Endothelial cell of umbilical vein (primary cell): Measurements from ENCODE around the gene CD163L1. TPM values are rescaled to one million over a fixed set of nuclear protein-coding genes. Genes with fewer than 3 reads are reported as not detected.

Source experiments
- BruUV-seq: library from RNA; stranded (reverse); fragments of 400-500 nt; replicated peaks from 2 replicates; lab custom pipeline; 2021; lab: Mats Ljungman, UMichigan
- CTCF ChIA-PET: fragments of 300-600, 350-600 bp; sonication (Branson Sonifier 250); formaldehyde crosslinking; loops from one replicate; lab custom pipeline; 2021; ENCODE audit warnings: antibody characterized with exemption, inconsistent platforms; lab: Charles Lee
- POLR2A ChIA-PET: fragments of 300-600, 350-600 bp; sonication (Branson Sonifier 250); formaldehyde crosslinking; loops from one replicate; lab custom pipeline; 2021; ENCODE audit warnings: antibody characterized with exemption, inconsistent platforms; lab: Charles Lee
- DNase-seq: peaks from one replicate; pipeline ENCODE4 v3.0.0-alpha.2; 2011; ENCODE audit warnings: low read depth, low spot score
- FAIRE-seq: peaks from 2 replicates; lab custom pipeline; 2011; peaks lifted over from hg19 to GRCh38; lab: Jason Lieb, UNC
- H2AFZ ChIP-seq: 2 replicates; pipeline ENCODE4 v1.6.0; 2012; ENCODE audit warnings: low read depth, low read length, control low read depth, inconsistent platforms
- H3K27ac ChIP-seq: 2 replicates; pipeline ENCODE4 v1.5.1; 2011; ENCODE audit warnings: low read depth, mild to moderate bottlenecking, control low read depth, low read length, moderate library complexity; ENCODE audit not compliant: insufficient read depth
- H3K27me3 ChIP-seq, 2 experiments: 2 replicates each; pipeline versions ENCODE4 v1.6.0 to v1.6.1; 2011; ENCODE audit warnings: low read length in 2 of 2, mixed read lengths in 1 of 2; ENCODE audit not compliant: control insufficient read depth in 2 of 2, insufficient read depth in 2 of 2
- H3K36me3 ChIP-seq, 2 experiments: 2 replicates in 1 of 2; 3 replicates in 1 of 2; pipeline ENCODE4 v1.5.1; 2011; ENCODE audit warnings: low read length in 2 of 2, mild to moderate bottlenecking in 1 of 2, moderate library complexity in 1 of 2; ENCODE audit not compliant: control insufficient read depth in 2 of 2, insufficient read depth in 2 of 2; ENCODE audit errors: extremely low read depth in 1 of 2
- H3K4me1 ChIP-seq: 3 replicates; pipeline ENCODE4 v1.5.1; 2011; ENCODE audit warnings: mild to moderate bottlenecking, low read length; ENCODE audit not compliant: control insufficient read depth, insufficient read depth; ENCODE audit errors: extremely low read depth
- H3K4me2 ChIP-seq: 2 replicates; pipeline ENCODE4 v1.6.1; 2011; ENCODE audit warnings: low read length, control low read depth, mixed read lengths; ENCODE audit not compliant: insufficient read depth
- H3K4me3 ChIP-seq, 3 experiments: fragments of 200-600 bp in 1 of 3; sonication (generic), shearing (Covaris generic) in 1 of 3; replicated peaks in 1 of 3; 2 replicates each; pipeline ENCODE4 v1.5.1; 2011 to 2016; ENCODE audit warnings: control low read depth in 3 of 3, low read length in 3 of 3, mild to moderate bottlenecking in 2 of 3, inconsistent platforms in 1 of 3, low read depth in 1 of 3, moderate library complexity in 1 of 3; ENCODE audit not compliant: insufficient read depth in 1 of 3
- H3K79me2 ChIP-seq: 2 replicates; pipeline ENCODE4 v1.6.0; 2012; ENCODE audit warnings: low read length, inconsistent platforms; ENCODE audit not compliant: control insufficient read depth, insufficient read depth
- H3K9ac ChIP-seq: replicated peaks from 2 replicates; pipeline ENCODE3; 2011; ENCODE audit warnings: low read length, control low read depth; ENCODE audit not compliant: insufficient read depth; ENCODE audit errors: extremely low read depth
- H3K9me1 ChIP-seq: replicated peaks from 3 replicates; pipeline ENCODE4 v1.6.0; 2011; ENCODE audit warnings: mild to moderate bottlenecking, low read length; ENCODE audit not compliant: control insufficient read depth, insufficient read depth; ENCODE audit errors: extremely low read depth
- H3K9me3 ChIP-seq: replicated peaks from 2 replicates; pipeline ENCODE4 v1.5.1; 2012; ENCODE audit warnings: low read length, inconsistent platforms; ENCODE audit not compliant: control insufficient read depth, insufficient read depth
- H4K20me1 ChIP-seq: replicated peaks from 2 replicates; pipeline ENCODE3; 2011; ENCODE audit warnings: mild to moderate bottlenecking, low read length; ENCODE audit not compliant: control insufficient read depth, insufficient read depth; ENCODE audit errors: extremely low read depth
- CTCF ChIP-seq, 2 donors: IDR thresholded peaks; 1 replicate in 1 of 2; 2 replicates in 1 of 2; pipeline ENCODE4 v1.5.1; 2011; ENCODE audit warnings: low read length in 2 of 2, mild to moderate bottlenecking in 2 of 2, moderate library complexity in 2 of 2, control low read depth in 1 of 2, inconsistent platforms in 1 of 2, low read depth in 1 of 2; ENCODE audit not compliant: insufficient read depth in 1 of 2; ENCODE audit errors: extremely low read depth in 1 of 2
- EZH2 ChIP-seq: IDR thresholded peaks from 2 replicates; pipeline ENCODE4 v1.6.1; 2012; ENCODE audit warnings: borderline replicate concordance, low read depth, mild to moderate bottlenecking, moderate library complexity, low read length, inconsistent platforms; ENCODE audit not compliant: severe bottlenecking
- FOS ChIP-seq: IDR thresholded peaks from 2 replicates; pipeline ENCODE4 v1.6.1; 2011; ENCODE audit warnings: mild to moderate bottlenecking, low read length, moderate library complexity, borderline replicate concordance; ENCODE audit not compliant: insufficient read depth
- GATA2 ChIP-seq: IDR thresholded peaks from 2 replicates; pipeline ENCODE4 v1.7.0; 2011; ENCODE audit warnings: low read depth, mild to moderate bottlenecking, moderate library complexity, mixed read lengths, low read length; ENCODE audit not compliant: insufficient read length, insufficient read depth
- JUN ChIP-seq: IDR thresholded peaks from 2 replicates; pipeline ENCODE4 v1.6.1; 2011; ENCODE audit warnings: borderline replicate concordance, low read depth; ENCODE audit not compliant: insufficient read length, insufficient read depth
- MYC ChIP-seq: IDR thresholded peaks from one replicate; pipeline ENCODE4 v1.6.1; 2011; ENCODE audit warnings: mild to moderate bottlenecking, low read depth, low read length
- POLR2A ChIP-seq: IDR thresholded peaks from 2 replicates; pipeline ENCODE4 v1.6.1; 2012; ENCODE audit warnings: low read depth, mild to moderate bottlenecking, control low read depth, low read length
- POLR2AphosphoS5 ChIP-seq: IDR thresholded peaks from 2 replicates; pipeline ENCODE4 v1.6.1; 2012; ENCODE audit warnings: low read depth, mild to moderate bottlenecking, control low read depth, low read length, moderate library complexity; ENCODE audit not compliant: insufficient read depth
- dilution Hi-C: fragments of 300-500 bp; cut with MboI; formaldehyde crosslinking; loops from one replicate; pipeline ENCODE4 v1.15.0; 2019; ENCODE audit warnings: low sequenced_read_pairs; ENCODE audit not compliant: extremely low pct_ligation_motif_present
- intact Hi-C: fragments of 100-400 bp; cut with micrococcal nuclease; formaldehyde crosslinking; loops from one replicate; pipeline ENCODE4 v1.10.0; 2022
- polyA plus RNA-seq, 4 experiments: library from polyadenylated mRNA; depleted of rRNA in 3 of 4; stranded (reverse) in 3 of 4; unstranded in 1 of 4; fragments of >200 nt; gene quantifications; 2 replicates each; pipeline versions ENCODE4 v1.2.1 to v1.2.3, GENCODE V29; 2011 to 2012; ENCODE audit warnings: missing spikeins in 1 of 4
- total RNA-seq: library from RNA; stranded (reverse); gene quantifications from 2 replicates; pipeline ENCODE4 v1.2.3, GENCODE V29; 2021

The CD163L1 gene
- total and polyA plus RNA-seq, 2 donors (not counting 3 experiments of a cell fraction or from before 2014, with no cell fraction given), result 2.8 to 7.5 TPM

- intact Hi-C loops (loop anchor here (2.0 to 10.0 kb wide), 2 partner anchors 85 to 1429 kb away; no protein-coding TSS in a partner anchor), dilution Hi-C loops (no loop called here)
- H3K9me1 ChIP-seq, result no peaks in the 10 kb centered on the region
- H3K4me3 ChIP-seq, result peak overlapping the region in 1 of 3 experiments; percentile 12
- H3K9me3 ChIP-seq, result no peaks in the 10 kb centered on the region
- H3K9ac ChIP-seq, result peak overlapping the region; percentile 56
- FAIRE-seq (peak; percentile 78), DNase-seq (peak; percentile 91)
- H4K20me1 ChIP-seq, result no peaks in the 10 kb centered on the region
- H3K27me3 ChIP-seq, result no peaks in the 10 kb centered on the region
- peak overlapping the region; percentile 63 for H2AFZ ChIP-seq
- BruUV-seq, result no TSS peak
- peaks cover 41% of the 10 kb centered on the region for H3K4me1 ChIP-seq
- peak overlapping the region; percentile 93 for H3K27ac ChIP-seq
- POLR2A ChIA-PET, result no interaction called here
- no peaks in the 10 kb centered on the region for H3K36me3 ChIP-seq
- TF ChIP-seq EZH2, result no peak
- peak; percentile 87 for TF ChIP-seq GATA2
- peak; percentile 94 for TF ChIP-seq POLR2AphosphoS5
- peak; percentile 98 for TF ChIP-seq JUN
- TF ChIP-seq CTCF (IDR thresholded peaks at IDR 0.05; ENCODE audit: extremely low read depth in 1 of 2, insufficient read depth in 1 of 2, low read depth in 1 of 2, low read length in 2 of 2), result no peak
- TF ChIP-seq FOS, result peak; percentile 97
- no peak for TF ChIP-seq MYC
- no peak for TF ChIP-seq POLR2A
- peak overlapping the region; percentile 57 for H3K4me2 ChIP-seq
- no peaks in the 10 kb centered on the region for H3K79me2 ChIP-seq
- CTCF ChIA-PET, result interaction anchor here (1.0 to 1.3 kb wide), 3 partner anchors 8 to 28 kb away, joined by 3 to 5 read pairs (median 3); no protein-coding TSS in a partner anchor
These were observed 10.6 kb downstream of the CD163L1 start for GRCh38 chr12:7433276-7433822.
